Activated CD4-positive, CD25-positive, alpha-beta regulatory T cell treated with anti-CD3 and anti-CD28 coated beads, Interleukin-2, amount 50 U/mL, for 24 hours (primary cell): ENCODE data around the gene EIF1.

Source experiments
- ATAC-seq, 2 donors: fragments of 150-1000 bp; cut with Tn5 transposase; one replicate each; pipeline ENCODE4 v1.10.0; 2021; ENCODE audit warnings: mild to moderate bottlenecking in 1 of 2, moderate library complexity in 1 of 2

EIF1 gene

DNA sequence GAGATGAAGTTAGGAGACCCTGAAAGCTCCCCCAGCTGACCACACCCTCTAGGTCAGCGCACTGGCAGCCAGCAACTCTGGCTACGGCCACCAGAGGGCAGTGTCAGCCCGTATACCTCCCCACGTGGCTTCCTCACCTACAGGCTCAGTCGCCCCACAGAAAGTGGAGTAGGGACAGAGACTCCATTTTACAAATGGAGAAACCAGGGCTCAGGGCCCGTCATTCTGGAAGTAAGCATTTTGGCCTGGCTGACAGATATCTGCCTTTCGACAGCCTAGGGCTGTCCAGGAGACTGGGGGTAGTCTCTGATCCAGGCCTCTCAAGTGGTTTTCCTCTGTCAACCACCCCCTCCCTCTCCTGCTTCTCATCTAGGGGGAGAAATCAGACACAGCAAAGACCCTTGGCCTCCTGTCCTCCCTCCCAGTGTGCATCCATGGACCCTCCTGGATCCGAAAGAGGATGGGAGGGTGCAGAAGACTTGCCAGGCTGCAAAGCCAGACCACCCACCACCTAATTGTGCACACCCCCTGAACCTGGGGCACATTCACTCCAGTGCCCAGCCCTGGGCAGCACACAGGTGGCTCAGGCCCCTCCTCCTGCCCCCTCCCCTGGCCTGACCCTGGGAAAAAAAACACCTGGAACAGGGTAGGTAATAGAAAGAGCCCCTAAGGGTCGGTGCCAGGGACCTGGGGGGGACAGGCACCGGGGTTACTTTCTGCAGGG, 49.6 kb downstream of the EIF1 start:
- ATAC-seq, result peak; percentile 91 to 95

DNA sequence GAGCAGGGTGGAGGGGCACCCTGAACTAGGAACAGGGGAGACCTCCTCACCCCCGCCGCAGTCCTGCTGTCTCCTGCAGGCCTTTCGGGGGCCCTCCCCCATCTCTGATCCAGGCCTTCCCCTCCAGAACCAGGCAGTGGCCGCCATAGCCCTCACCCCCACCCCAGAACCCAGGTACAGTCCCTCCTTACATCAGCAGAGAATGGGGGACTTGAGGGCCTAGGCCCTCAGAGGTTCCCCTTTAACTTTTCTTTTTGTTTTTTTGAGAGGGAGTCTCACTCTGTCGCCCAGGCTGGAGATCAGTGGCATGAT, 50.1 kb downstream of the EIF1 start:
- no peak for ATAC-seq

DNA sequence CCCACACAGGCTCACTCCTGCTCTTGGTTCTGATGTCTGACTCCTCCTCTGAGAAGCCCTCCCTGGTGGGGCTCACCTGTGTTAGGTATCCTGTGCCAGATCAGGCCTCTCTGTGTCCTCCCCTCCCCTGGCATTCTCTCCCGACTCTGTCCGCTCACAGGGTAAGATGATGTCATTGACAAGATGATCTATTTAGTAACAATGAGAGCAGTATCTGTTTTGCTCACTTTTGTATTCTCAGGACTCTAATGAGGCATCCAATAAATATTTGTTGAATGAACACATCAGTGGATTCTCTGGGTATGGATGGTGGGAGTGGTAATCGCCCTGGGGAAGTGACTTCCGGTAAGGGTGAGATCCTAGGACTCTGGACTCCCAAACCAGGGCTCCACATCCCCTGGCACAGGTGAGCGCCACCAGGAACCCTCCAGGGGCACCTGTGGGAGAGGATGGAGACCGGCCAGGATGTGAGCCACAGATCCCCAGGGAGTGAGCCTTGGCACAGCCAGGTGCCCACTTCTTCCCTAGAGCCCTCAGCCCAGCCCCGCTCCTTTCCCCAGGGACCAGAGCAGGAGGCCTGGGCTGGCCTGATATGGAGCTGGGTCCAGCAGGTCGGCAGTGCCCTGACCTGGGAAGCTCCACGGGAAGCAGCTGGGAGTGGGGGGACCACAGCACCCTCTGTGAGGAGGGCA, 51.1 kb downstream of the EIF1 start:
- ATAC-seq, result no peak

DNA sequence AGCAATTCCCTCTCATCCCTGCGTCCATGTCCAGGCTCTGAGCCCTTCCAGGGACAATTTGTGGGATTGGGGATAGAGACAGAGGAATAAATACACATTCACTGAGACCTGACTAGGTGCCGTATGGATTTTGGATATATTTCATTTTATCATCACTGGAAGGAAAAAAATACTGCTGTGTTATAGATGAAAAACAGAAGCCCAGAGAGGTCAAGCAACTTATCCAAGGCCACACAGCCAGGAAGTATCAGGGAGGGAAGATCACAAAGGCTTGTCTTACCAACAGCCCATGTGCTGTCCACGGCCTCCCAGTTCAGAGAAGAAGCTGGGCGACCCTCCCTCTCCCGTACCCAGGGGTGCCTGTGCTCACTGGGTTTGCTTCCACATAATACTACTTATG, 51.8 kb downstream of the EIF1 start:
- ATAC-seq, result no peak

DNA sequence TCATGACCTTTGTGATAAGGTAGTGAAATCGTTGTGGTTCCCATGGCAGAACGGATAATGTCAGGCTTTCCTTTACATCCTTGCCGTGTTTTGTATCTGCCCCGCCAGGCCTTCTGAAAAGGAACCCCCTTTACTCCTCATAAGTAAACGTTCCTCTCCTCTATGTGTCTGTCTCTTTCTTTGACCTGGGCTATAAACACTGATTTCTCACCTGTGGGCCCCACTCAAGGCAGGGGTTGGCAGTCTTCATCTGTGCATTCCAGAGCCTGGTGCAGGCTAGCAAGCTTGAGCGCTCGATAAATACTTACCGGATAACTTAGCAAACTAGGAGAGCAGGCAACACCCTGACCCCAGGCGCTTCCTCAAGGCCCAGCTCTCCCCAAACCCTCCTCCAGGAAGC, 53.0 kb downstream of the EIF1 start:
- ATAC-seq, result no peak
